Measurements from ENCODE around the gene LAIR1. TPM values are rescaled to one million over a fixed set of nuclear protein-coding genes. Genes with fewer than 3 reads are reported as not detected.

LAIR1 gene, protein sequence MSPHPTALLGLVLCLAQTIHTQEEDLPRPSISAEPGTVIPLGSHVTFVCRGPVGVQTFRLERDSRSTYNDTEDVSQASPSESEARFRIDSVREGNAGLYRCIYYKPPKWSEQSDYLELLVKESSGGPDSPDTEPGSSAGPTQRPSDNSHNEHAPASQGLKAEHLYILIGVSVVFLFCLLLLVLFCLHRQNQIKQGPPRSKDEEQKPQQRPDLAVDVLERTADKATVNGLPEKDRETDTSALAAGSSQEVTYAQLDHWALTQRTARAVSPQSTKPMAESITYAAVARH
- total RNA-seq, result 0.53 to 0.92 TPM (median 0.75 TPM) in 3 replicates

DNA sequence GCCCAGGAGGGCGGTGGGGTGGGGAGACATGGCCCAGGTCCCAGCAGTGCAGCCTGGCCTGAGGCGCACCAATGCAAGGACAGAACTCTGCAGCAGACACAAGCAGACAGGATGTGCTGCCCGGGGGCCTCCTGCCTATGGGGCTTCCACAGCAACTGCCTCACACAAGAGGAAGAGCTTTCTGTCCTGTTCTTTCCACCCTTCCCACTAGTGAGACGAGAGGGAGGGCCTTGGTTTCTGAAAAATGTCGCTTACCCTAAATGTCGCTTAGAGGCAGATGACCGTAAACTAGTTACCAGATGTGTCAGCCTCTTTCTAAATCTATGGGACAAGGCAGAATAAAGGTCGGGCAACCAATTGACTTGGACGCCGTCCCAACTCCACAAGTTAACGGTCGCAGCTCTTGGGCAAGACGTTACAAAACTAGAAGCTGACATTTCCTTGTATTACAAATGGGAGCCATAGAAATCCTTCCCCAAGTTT, at the start of gene LAIR1:
LAIR1 (minus strand) TSS at position 157 of the 483 bp plus-strand sequence; CDS start at position 30, 127 bp downstream.
- H3K9me3 Mint-ChIP-seq, result no peaks in the 10 kb centered on the region
- DNase-seq (ENCODE audit: low spot score in 2 of 2, unreplicated experiment in 2 of 2), result no peak
- peaks cover 29% of the 10 kb centered on the region for H3K27me3 Mint-ChIP-seq (ENCODE audit: low read depth)
- no peak within 1 kb of the TSS for H3K27ac Mint-ChIP-seq
- H3K4me3 Mint-ChIP-seq, result no peak within 1 kb of the TSS
- no peaks in the 10 kb centered on the region for H3K4me1 Mint-ChIP-seq
- TF ChIP-seq, protein P1, sequence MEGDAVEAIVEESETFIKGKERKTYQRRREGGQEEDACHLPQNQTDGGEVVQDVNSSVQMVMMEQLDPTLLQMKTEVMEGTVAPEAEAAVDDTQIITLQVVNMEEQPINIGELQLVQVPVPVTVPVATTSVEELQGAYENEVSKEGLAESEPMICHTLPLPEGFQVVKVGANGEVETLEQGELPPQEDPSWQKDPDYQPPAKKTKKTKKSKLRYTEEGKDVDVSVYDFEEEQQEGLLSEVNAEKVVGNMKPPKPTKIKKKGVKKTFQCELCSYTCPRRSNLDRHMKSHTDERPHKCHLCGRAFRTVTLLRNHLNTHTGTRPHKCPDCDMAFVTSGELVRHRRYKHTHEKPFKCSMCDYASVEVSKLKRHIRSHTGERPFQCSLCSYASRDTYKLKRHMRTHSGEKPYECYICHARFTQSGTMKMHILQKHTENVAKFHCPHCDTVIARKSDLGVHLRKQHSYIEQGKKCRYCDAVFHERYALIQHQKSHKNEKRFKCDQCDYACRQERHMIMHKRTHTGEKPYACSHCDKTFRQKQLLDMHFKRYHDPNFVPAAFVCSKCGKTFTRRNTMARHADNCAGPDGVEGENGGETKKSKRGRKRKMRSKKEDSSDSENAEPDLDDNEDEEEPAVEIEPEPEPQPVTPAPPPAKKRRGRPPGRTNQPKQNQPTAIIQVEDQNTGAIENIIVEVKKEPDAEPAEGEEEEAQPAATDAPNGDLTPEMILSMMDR (IDR thresholded peaks at IDR 0.05; ENCODE audit: unreplicated experiment), result no peak
- H3K36me3 Mint-ChIP-seq, result no peaks in the 10 kb centered on the region

DNA sequence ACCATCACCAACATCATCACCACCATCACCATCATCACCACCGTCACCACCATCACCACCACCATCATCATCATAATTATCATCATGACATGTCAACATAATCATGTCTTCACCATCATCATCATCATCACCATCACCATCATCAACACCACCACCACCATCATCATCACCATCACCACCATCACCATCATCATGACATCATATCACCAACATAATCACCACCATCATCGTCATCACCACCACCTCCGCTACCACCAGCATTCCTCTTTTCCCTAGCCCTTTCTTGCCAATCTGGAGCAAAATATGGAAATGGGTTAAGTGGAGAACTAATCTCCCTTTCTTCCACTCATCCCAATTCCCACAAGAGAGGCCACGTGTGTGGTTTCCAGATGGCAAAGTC, 49.4 kb upstream of the LAIR1 start:
- no peak overlapping the region for H3K4me3 Mint-ChIP-seq
- H3K4me1 Mint-ChIP-seq, result peaks cover 5% of the 10 kb centered on the region
- TF ChIP-seq, protein P1 (IDR thresholded peaks at IDR 0.05; ENCODE audit: unreplicated experiment), result no peak
- peaks cover 5% of the 10 kb centered on the region for H3K9me3 Mint-ChIP-seq
- no peak for DNase-seq (ENCODE audit: low spot score in 2 of 2, unreplicated experiment in 2 of 2)
- H3K36me3 Mint-ChIP-seq, result no peaks in the 10 kb centered on the region
- H3K27me3 Mint-ChIP-seq (ENCODE audit: low read depth), result peaks cover 74% of the 10 kb centered on the region
- H3K27ac Mint-ChIP-seq, result no peak overlapping the region

DNA sequence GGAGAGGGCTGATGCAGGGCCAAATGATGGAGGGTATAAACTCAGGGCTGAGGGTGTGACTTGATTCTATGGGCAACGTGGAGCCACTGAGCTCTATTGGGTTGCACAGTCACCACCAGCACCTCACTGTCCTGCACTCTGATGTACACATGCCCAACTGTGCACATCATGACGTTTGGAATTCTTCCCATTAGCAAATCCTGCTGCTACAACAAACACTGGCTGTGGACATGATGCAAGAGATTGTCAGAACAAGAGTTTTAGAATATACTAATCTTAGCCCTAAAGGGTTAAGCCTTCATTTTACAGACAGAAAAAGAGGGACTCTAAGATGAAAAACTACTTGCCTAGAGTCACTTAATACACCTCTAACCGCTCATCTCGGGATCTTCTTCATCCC, 48.1 kb upstream of the LAIR1 start:
- peaks cover 10% of the 10 kb centered on the region for H3K9me3 Mint-ChIP-seq

DNA sequence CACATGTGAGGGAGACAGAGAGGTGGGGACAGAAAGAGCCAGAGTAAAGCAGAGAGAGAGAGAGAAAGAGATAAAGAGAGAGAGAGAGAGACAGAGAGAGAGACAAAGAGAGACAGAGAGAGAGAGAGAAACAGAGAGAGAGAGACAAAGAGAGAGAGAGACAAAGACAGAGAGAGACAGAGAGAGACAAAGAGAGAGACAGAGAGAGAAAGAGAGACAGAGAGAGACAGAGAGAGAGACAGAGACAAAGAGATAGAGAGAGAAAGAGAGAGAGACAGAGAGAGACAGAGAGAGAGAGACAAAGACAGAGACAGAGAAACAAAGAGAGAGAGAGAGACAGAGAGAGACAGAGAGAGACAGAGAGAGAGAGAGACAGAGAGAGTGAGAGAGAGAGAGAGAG, 46.3 kb upstream of the LAIR1 start:
- Mint-ChIP-seq H3K36me3 (no peaks in the 10 kb centered on the region), H3K4me3 (no peak overlapping the region), H3K27me3 (ENCODE audit: low read depth) (peaks cover 51% of the 10 kb centered on the region), H3K4me1 (no peaks in the 10 kb centered on the region), H3K9me3 (peaks cover 16% of the 10 kb centered on the region), H3K27ac (no peak overlapping the region)
- TF ChIP-seq, protein P1 (IDR thresholded peaks at IDR 0.05; ENCODE audit: unreplicated experiment), result no peak
- no peak for DNase-seq (ENCODE audit: low spot score in 2 of 2, unreplicated experiment in 2 of 2)

More for the DNA sequence above, 48.1 kb upstream of the LAIR1 start:
- Mint-ChIP-seq H3K27me3 (ENCODE audit: low read depth) (peaks cover 68% of the 10 kb centered on the region), H3K4me1 (no peaks in the 10 kb centered on the region), H3K4me3 (no peak overlapping the region), H3K36me3 (no peaks in the 10 kb centered on the region), H3K27ac (no peak overlapping the region)
- TF ChIP-seq, protein P1 (IDR thresholded peaks at IDR 0.05; ENCODE audit: unreplicated experiment), result no peak
- no peak for DNase-seq (ENCODE audit: low spot score in 2 of 2, unreplicated experiment in 2 of 2)

DNA sequence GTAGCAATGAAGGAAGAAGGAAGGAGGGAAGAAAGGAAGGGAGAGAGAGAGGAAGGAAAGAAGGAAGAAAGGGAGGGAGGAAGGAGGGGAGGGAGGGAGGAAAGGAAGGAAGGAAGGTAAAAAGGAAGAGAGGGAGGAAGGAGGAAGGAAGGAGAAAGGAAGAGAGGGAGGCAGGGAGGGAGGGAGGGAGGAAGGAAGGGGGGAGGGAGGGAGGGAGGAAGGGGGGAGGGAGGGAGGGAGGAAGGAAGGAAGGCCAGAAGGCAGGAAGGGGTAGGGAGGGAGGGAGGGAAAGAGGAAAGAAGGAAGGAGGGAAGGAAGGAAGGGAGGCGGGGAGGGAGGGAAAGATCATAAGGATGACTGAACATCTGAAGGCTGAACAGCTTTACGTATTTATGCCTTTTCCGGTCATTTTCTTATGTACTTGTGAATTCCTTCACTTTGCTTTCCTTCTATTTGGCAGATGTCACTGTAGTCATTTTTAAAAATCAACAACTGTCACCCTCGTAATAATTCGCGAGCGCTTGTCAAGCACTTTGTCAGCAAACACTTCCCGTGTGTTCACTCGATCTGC, 43.8 kb upstream of the LAIR1 start:
- no peak for DNase-seq (ENCODE audit: low spot score in 2 of 2, unreplicated experiment in 2 of 2)
- peaks cover 38% of the 10 kb centered on the region for H3K27me3 Mint-ChIP-seq (ENCODE audit: low read depth)
- H3K36me3 Mint-ChIP-seq, result no peaks in the 10 kb centered on the region
- no peak overlapping the region for H3K4me3 Mint-ChIP-seq
- peaks cover 10% of the 10 kb centered on the region for H3K9me3 Mint-ChIP-seq
- TF ChIP-seq, protein P1 (IDR thresholded peaks at IDR 0.05; ENCODE audit: unreplicated experiment), result no peak
- no peaks in the 10 kb centered on the region for H3K4me1 Mint-ChIP-seq
- H3K27ac Mint-ChIP-seq, result no peak overlapping the region

Measured in mesothelial cell of epicardium (in vitro differentiated cells).